Measurements from ENCODE around the gene GPC6.

DNA sequence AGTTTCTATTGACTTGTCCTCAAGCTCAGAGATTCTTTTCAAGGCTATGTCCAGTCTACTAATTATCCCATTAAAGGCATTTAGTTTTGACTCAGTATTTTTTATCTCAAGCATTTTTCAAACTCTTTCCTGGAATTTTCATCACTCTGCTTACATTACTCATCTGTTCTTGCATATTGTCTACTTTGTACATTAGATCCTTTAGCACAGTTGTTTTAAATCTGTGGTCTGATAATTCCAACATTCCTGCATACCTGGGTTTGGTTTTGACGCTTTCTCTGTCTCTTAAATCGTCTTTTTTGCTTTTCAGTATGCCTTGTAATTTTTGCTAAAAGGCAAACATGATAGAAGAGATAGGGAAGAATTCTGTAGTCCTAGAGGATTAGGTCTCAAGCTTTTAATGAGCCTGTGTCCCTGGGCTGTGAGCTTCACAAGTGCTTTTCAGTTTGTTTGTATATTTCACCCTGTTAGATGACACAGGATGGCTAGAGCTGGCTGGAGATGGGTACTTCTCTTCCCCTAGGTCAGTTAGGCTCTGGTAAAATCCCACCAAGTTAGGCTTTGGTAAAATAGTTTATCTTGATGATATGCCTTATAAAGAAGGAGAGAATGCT is 46.1 kb upstream of the GPC6 start:
- TF ChIP-seq EZH2phosphoT487 (IDR thresholded peaks at IDR 0.05) (no peak), EZH2 (IDR thresholded peaks at IDR 0.05) (no peak)
- TF ChIP-seq, protein P1, sequence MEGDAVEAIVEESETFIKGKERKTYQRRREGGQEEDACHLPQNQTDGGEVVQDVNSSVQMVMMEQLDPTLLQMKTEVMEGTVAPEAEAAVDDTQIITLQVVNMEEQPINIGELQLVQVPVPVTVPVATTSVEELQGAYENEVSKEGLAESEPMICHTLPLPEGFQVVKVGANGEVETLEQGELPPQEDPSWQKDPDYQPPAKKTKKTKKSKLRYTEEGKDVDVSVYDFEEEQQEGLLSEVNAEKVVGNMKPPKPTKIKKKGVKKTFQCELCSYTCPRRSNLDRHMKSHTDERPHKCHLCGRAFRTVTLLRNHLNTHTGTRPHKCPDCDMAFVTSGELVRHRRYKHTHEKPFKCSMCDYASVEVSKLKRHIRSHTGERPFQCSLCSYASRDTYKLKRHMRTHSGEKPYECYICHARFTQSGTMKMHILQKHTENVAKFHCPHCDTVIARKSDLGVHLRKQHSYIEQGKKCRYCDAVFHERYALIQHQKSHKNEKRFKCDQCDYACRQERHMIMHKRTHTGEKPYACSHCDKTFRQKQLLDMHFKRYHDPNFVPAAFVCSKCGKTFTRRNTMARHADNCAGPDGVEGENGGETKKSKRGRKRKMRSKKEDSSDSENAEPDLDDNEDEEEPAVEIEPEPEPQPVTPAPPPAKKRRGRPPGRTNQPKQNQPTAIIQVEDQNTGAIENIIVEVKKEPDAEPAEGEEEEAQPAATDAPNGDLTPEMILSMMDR (IDR thresholded peaks at IDR 0.05): no peak

All from neural progenitor cell (in vitro differentiated cells).